PC-3 (cell line): ENCODE measurements around the gene TOP2B. TPM values are rescaled to one million over a fixed set of nuclear protein-coding genes. Genes with fewer than 3 reads are reported as not detected.

Experiments
- ATAC-seq: fragments of 200-7000 bp; cut with Tn5 transposase; 2 replicates; pipeline ENCODE4 v1.9.1; 2020; ENCODE audit warnings: mild to moderate bottlenecking, moderate library complexity
- BruUV-seq: library from RNA; stranded (reverse); fragments of 400-500 nt; replicated peaks from 2 replicates; lab custom pipeline; 2021; lab: Mats Ljungman, UMichigan
- CTCF ChIA-PET: fragments of 300-600 bp; sonication (Branson Sonifier 250); formaldehyde crosslinking; loops from one replicate; lab custom pipeline; 2022; ENCODE audit warnings: antibody characterized with exemption; lab: Charles Lee
- POLR2A ChIA-PET: fragments of 300-600 bp; sonication (Branson Sonifier 250); formaldehyde crosslinking; loops from one replicate; lab custom pipeline; 2022; ENCODE audit warnings: antibody characterized with exemption; ENCODE audit not compliant: unreplicated experiment; lab: Charles Lee
- DNase-seq: peaks from one replicate; pipeline ENCODE4 v3.0.0-alpha.2; 2015
- H2AFZ ChIP-seq: fragments of 300-600 bp; sonication (generic); 2 replicates; pipeline ENCODE4 v1.6.0; 2016; ENCODE audit warnings: antibody characterized with exemption, low read length
- H3F3A ChIP-seq: fragments of 300-600 bp; sonication (generic); one replicate; pipeline ENCODE4 v1.6.0; 2017; ENCODE audit warnings: antibody characterized with exemption, low read length, control low read depth, mild to moderate bottlenecking; ENCODE audit not compliant: unreplicated experiment
- H3K27ac ChIP-seq: fragments of 300-600 bp; sonication (generic); 2 replicates; pipeline ENCODE4 v1.5.1; 2016; ENCODE audit warnings: mild to moderate bottlenecking, low read length
- H3K27me3 ChIP-seq: fragments of 300-600 bp; sonication (generic); 2 replicates; pipeline ENCODE4 v1.6.1; 2016; ENCODE audit warnings: low read length, mixed read lengths
- H3K36me3 ChIP-seq: fragments of 300-600 bp; sonication (generic); 2 replicates; pipeline ENCODE4 v1.6.1; 2016; ENCODE audit warnings: low read depth, mixed run types, low read length, mixed read lengths
- H3K4me1 ChIP-seq: fragments of 300-600 bp; sonication (generic); 2 replicates; pipeline ENCODE4 v1.5.1; 2016; ENCODE audit warnings: low read length; ENCODE audit not compliant: insufficient read depth
- H3K4me2 ChIP-seq: fragments of 300-600 bp; sonication (generic); 2 replicates; pipeline ENCODE4 v1.6.0; 2016; ENCODE audit warnings: low read length
- H3K4me3 ChIP-seq: fragments of 300-600 bp; sonication (generic); 2 replicates; pipeline ENCODE4 v1.5.1; 2016; ENCODE audit warnings: mild to moderate bottlenecking, low read length, mixed read lengths
- H3K79me2 ChIP-seq: fragments of 300-600 bp; sonication (generic); 2 replicates; pipeline ENCODE4 v1.6.1; 2017; ENCODE audit warnings: low read length, mixed read lengths
- H3K9ac ChIP-seq: fragments of 300-600 bp; sonication (generic); 2 replicates; pipeline ENCODE4 v1.6.0; 2016; ENCODE audit warnings: mild to moderate bottlenecking, low read length
- H3K9me2 ChIP-seq: fragments of 300-600 bp; sonication (generic); replicated peaks from 2 replicates; pipeline ENCODE4 v1.6.1; 2016; ENCODE audit warnings: mixed run types, low read length, mixed read lengths
- H3K9me3 ChIP-seq: fragments of 300-600 bp; sonication (generic); 2 replicates; pipeline ENCODE4 v1.6.1; 2016; ENCODE audit warnings: low read length, mixed read lengths
- H4K20me1 ChIP-seq: fragments of 300-600 bp; sonication (generic); 2 replicates; pipeline ENCODE4 v1.6.1; 2016; ENCODE audit warnings: low read length, mixed read lengths
- EZH2 ChIP-seq: fragments of 300-600 bp; sonication (generic); IDR thresholded peaks from one replicate; pipeline ENCODE4 v1.6.1; 2017; ENCODE audit warnings: antibody characterized with exemption, mild to moderate bottlenecking, low read length; ENCODE audit not compliant: unreplicated experiment
- EZH2phosphoT487 ChIP-seq: fragments of 300-600 bp; sonication (generic); IDR thresholded peaks from 2 replicates; pipeline ENCODE4 v1.6.1; 2018; ENCODE audit warnings: mild to moderate bottlenecking, antibody characterized with exemption, low read length, borderline replicate concordance
- intact Hi-C: fragments of 100-400 bp; cut with micrococcal nuclease; formaldehyde crosslinking; loops from 2 replicates; pipeline ENCODE4 v1.9.0; 2023
- total RNA-seq: library from RNA; depleted of rRNA; stranded (reverse); fragments of >200 nt; gene quantifications from 2 replicates; pipeline ENCODE4 v1.2.3, GENCODE V29; 2014
- TF ChIP-seq, protein P1 (sequence below): fragments of 300-600 bp; sonication (generic); conservative IDR thresholded peaks from 2 replicates; pipeline ENCODE4 v1.5.1; 2017; ENCODE audit warnings: antibody characterized with exemption, low read depth, mild to moderate bottlenecking, low read length

The TOP2B gene
- total RNA-seq, 1 experiment from 2014 or later, result 79.0 TPM

DNA sequence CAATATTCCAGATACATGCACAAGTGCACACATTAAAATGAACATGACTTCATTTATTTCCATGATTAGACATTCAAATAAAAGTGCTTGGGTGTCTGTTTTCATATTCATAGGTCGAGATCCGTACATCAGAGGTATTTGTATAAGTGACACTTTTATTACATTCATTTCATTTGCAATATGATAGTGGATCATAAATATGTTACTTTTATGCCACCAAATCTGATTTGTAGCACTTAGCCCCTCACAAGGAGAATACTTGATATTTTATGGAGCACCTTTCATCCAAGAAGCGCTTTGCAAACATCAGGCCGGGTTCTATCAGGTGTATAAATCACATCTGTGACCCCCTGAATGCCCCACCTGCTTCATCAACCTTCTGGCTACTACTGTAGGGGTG is 100.6 kb downstream of the TOP2B start:
- H2AFZ ChIP-seq, result no peak overlapping the region
- H3K27ac ChIP-seq, result no peak overlapping the region
- DNase-seq, result no peak
- no peaks in the 10 kb centered on the region for H3K79me2 ChIP-seq
- no peaks in the 10 kb centered on the region for H4K20me1 ChIP-seq
- no peak overlapping the region for H3K9ac ChIP-seq
- H3K4me2 ChIP-seq, result no peak overlapping the region
- no peaks in the 10 kb centered on the region for H3K9me3 ChIP-seq
- no peak for ATAC-seq
- TF ChIP-seq EZH2phosphoT487 (no peak), EZH2 (no peak)
- TF ChIP-seq, protein P1, sequence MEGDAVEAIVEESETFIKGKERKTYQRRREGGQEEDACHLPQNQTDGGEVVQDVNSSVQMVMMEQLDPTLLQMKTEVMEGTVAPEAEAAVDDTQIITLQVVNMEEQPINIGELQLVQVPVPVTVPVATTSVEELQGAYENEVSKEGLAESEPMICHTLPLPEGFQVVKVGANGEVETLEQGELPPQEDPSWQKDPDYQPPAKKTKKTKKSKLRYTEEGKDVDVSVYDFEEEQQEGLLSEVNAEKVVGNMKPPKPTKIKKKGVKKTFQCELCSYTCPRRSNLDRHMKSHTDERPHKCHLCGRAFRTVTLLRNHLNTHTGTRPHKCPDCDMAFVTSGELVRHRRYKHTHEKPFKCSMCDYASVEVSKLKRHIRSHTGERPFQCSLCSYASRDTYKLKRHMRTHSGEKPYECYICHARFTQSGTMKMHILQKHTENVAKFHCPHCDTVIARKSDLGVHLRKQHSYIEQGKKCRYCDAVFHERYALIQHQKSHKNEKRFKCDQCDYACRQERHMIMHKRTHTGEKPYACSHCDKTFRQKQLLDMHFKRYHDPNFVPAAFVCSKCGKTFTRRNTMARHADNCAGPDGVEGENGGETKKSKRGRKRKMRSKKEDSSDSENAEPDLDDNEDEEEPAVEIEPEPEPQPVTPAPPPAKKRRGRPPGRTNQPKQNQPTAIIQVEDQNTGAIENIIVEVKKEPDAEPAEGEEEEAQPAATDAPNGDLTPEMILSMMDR, result no peak
- POLR2A ChIA-PET, result no interaction called here
- H3K9me2 ChIP-seq, result no peaks in the 10 kb centered on the region
- H3K4me1 ChIP-seq, result no peaks in the 10 kb centered on the region
- peaks cover 34% of the 10 kb centered on the region for H3K27me3 ChIP-seq
- intact Hi-C loops, result no loop called here
- H3K4me3 ChIP-seq, result no peak overlapping the region
- BruUV-seq, result no TSS peak
- CTCF ChIA-PET, result no interaction called here
- no peaks in the 10 kb centered on the region for H3K36me3 ChIP-seq
- H3F3A ChIP-seq, result no peaks in the 10 kb centered on the region

DNA sequence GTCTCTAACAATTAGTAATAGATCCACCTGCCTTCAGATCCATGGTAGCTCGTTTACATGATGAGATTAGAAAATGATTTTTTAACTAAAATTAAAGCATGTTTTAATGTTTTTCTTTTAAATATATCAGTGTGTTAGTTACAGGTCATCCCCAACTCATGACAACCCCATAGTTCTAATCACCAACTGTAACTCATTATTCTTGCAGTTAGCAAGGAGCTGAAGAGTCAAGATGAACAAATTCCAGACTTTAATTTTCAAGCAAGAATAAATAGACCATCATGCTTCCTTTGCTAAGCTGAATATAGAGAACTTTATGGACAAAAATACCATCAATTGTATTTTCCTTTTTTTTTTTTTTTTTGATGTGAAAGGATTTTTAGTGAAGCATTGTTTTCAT is 101.1 kb downstream of the TOP2B start:
- Histone ChIP-seq H3K79me2 (no peaks in the 10 kb centered on the region), H4K20me1 (no peaks in the 10 kb centered on the region), H3K27me3 (peaks cover 36% of the 10 kb centered on the region), H3K9me2 (no peaks in the 10 kb centered on the region), H3K4me3 (no peak overlapping the region), H3K36me3 (no peaks in the 10 kb centered on the region), H3K27ac (no peak overlapping the region), H3K9ac (no peak overlapping the region), H3K9me3 (no peaks in the 10 kb centered on the region), H3K4me2 (no peak overlapping the region), H3K4me1 (no peaks in the 10 kb centered on the region), H2AFZ (no peak overlapping the region), H3F3A (no peaks in the 10 kb centered on the region)
- no peak for ATAC-seq
- ChIA-PET POLR2A (no interaction called here), CTCF (no interaction called here)
- no peak for DNase-seq
- BruUV-seq, result no TSS peak
- TF ChIP-seq, protein P1, result no peak
- TF ChIP-seq EZH2phosphoT487 (no peak), EZH2 (no peak)
- intact Hi-C loops, result no loop called here

DNA sequence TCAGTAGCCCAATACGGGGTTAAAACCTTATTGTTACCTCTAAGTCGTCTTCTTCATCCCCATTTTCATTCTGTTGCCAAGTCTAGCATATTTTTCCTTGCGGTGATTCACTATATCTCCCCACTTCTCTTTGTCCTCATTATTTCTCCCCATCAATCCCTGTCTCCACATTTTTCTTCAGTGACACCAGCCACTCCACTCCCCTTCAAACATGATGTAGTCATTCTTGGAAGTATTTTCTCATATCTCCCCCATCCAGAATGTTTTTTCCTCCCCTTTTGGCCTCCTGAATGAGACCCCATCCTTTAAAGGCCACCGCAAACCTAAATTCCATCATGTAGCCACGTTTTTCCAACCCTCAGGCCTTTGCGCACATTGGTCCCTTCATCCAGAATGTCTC is 105.9 kb downstream of the TOP2B start:
- Histone ChIP-seq H3K4me2 (no peak overlapping the region), H3K79me2 (no peaks in the 10 kb centered on the region), H3K9me3 (no peaks in the 10 kb centered on the region), H3K4me3 (no peak overlapping the region), H3K36me3 (no peaks in the 10 kb centered on the region), H3F3A (no peaks in the 10 kb centered on the region), H3K9me2 (no peaks in the 10 kb centered on the region), H3K27me3 (peaks cover 53% of the 10 kb centered on the region), H4K20me1 (no peaks in the 10 kb centered on the region), H3K27ac (no peak overlapping the region), H2AFZ (no peak overlapping the region), H3K9ac (no peak overlapping the region), H3K4me1 (no peaks in the 10 kb centered on the region)
- ChIA-PET POLR2A (no interaction called here), CTCF (no interaction called here)
- ATAC-seq (no peak), DNase-seq (no peak)
- intact Hi-C loops, result no loop called here
- no TSS peak for BruUV-seq
- TF ChIP-seq, protein P1, result no peak
- TF ChIP-seq EZH2phosphoT487, result no peak
- no peak for TF ChIP-seq EZH2
